Measurements from ENCODE around the gene RAET1G.

GRCh38 chr6:149888659-149889058, 34.3 kb downstream of the RAET1G start:
- no peak for TF ChIP-seq CTCF (CRISPR knock-in tag; IDR thresholded peaks at IDR 0.05)
- no peak for TF ChIP-seq ZNF274 (CRISPR knock-in tag; IDR thresholded peaks at IDR 0.05)
- no peak for TF ChIP-seq SAP130 (CRISPR knock-in tag; IDR thresholded peaks at IDR 0.05; ENCODE audit: low read depth)
- no peak for TF ChIP-seq CBX1 (IDR thresholded peaks at IDR 0.05; ENCODE audit: low read depth)
- no peak for TF ChIP-seq TRIM24 (CRISPR knock-in tag; IDR thresholded peaks at IDR 0.05)
- TF ChIP-seq MYC (CRISPR knock-in tag; IDR thresholded peaks at IDR 0.05; ENCODE audit: borderline replicate concordance): no peak
- TF ChIP-seq SP1 (IDR thresholded peaks at IDR 0.05): no peak
- no peak for TF ChIP-seq SP1 (CRISPR knock-in tag; IDR thresholded peaks at IDR 0.05)
- no peak for TF ChIP-seq ZBTB1 (CRISPR knock-in tag; IDR thresholded peaks at IDR 0.05; ENCODE audit: borderline replicate concordance)
- no peak for TF ChIP-seq SUZ12 (IDR thresholded peaks at IDR 0.05; ENCODE audit: low read depth, low read length)
- no peak for TF ChIP-seq GABPA (IDR thresholded peaks at IDR 0.05; ENCODE audit: low read depth, low read length)
- TF ChIP-seq GABPA (CRISPR knock-in tag; IDR thresholded peaks at IDR 0.05; ENCODE audit: low read depth): no peak
- TF ChIP-seq RFX1 (IDR thresholded peaks at IDR 0.05): no peak
- TF ChIP-seq EZH2 (conservative IDR thresholded peaks at IDR 0.05; ENCODE audit: low read depth, low read length): no peak
- TF ChIP-seq SP2 (CRISPR knock-in tag; IDR thresholded peaks at IDR 0.05): no peak
- no peak for TF ChIP-seq PHB2 (IDR thresholded peaks at IDR 0.05; ENCODE audit: partially characterized antibody)
